SK-N-MC (cell line): ENCODE data around the gene PCDHGB2.
"Not testable (repeated sequence)": the region's sequence is repeated elsewhere in the genome, so short reads cannot be mapped to it uniquely, and the experiment has no call there.

Experiments used
- DNase-seq: peaks from one replicate; pipeline ENCODE4 v3.0.0-alpha.2; 2011; ENCODE audit warnings: low read depth, low spot score
- H3K27ac ChIP-seq: fragments of 200-600 bp; sonication (generic); 2 replicates; pipeline ENCODE4 v1.5.1; 2016; ENCODE audit warnings: mixed run types
- H3K36me3 ChIP-seq: fragments of 200-600 bp; sonication (generic); 2 replicates; pipeline ENCODE4 v1.6.1; 2017; ENCODE audit warnings: antibody characterized with exemption, low read length, mixed read lengths; ENCODE audit not compliant: insufficient read depth
- H3K4me3 ChIP-seq: fragments of 200-600 bp; sonication (generic); 2 replicates; pipeline ENCODE4 v1.5.1; 2016
- H3K9ac ChIP-seq: fragments of 200-600 bp; sonication (generic); 2 replicates; pipeline ENCODE4 v1.8.0; 2017; ENCODE audit warnings: mixed run types, mixed read lengths; ENCODE audit not compliant: insufficient read length
- H3K9me3 ChIP-seq: fragments of 200-600 bp; sonication (generic); 2 replicates; pipeline ENCODE4 v1.6.1; 2017; ENCODE audit warnings: low read depth, mild to moderate bottlenecking, antibody characterized with exemption, low read length, moderate library complexity, mixed read lengths
- EZH2 ChIP-seq: fragments of 200-600 bp; sonication (generic); IDR thresholded peaks from one replicate; pipeline ENCODE4 v1.6.1; 2017; ENCODE audit warnings: antibody characterized with exemption
- FOXP2 ChIP-seq: optimal IDR thresholded peaks from 2 replicates; pipeline ENCODE3; 2011; ENCODE audit warnings: mild to moderate bottlenecking, moderate library complexity; ENCODE audit not compliant: insufficient read depth; ENCODE audit errors: extremely low read length, control extremely low read depth
- POLR2AphosphoS5 ChIP-seq: IDR thresholded peaks from 2 replicates; pipeline ENCODE4 v1.6.1; 2012; ENCODE audit warnings: mild to moderate bottlenecking, low read depth, low read length, borderline replicate concordance

Gene PCDHGB2

DNA sequence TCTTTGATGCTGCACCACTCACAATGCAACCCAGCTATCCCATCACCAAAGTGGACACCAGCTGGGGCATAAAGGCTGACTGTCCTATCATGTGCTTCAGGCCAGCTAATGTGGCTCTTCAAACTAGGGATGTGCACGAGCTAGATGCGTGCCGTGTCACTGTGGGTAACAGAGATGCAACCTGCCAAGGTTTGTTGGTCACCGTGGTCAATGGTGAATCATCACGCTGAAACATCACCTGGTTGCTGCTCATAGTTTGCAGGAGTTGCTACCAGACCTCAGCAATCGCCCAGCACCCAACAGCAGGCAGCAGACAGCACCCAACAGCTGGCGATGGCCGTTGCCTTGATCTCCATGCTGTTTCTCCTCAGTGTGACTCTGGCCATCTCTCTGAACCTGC lies 31.6 kb upstream of the PCDHGB2 start:
- Histone ChIP-seq H3K9me3 (no peaks in the 10 kb centered on the region), H3K4me3 (no peak overlapping the region), H3K27ac (no peak overlapping the region), H3K9ac (no peak overlapping the region), H3K36me3 (no peaks in the 10 kb centered on the region)
- TF ChIP-seq FOXP2 = no peak
- TF ChIP-seq EZH2 = no peak
- TF ChIP-seq POLR2AphosphoS5 = no peak
- no peak for DNase-seq

GRCh38 chr5:141330299-141331080 lies 29.3 kb upstream of the PCDHGB2 start, which contains the start of gene PCDHGA1:
PCDHGA1 (plus strand) TSS chr5:141330514.
- H3K9me3 ChIP-seq = no peaks in the 10 kb centered on the region
- no peak within 1 kb of the TSS for H3K27ac ChIP-seq
- TF ChIP-seq EZH2 (no peak), FOXP2 (no peak), POLR2AphosphoS5 (no peak)
- H3K9ac ChIP-seq = no peak within 1 kb of the TSS
- peak within 1 kb of the TSS; percentile 41; the same call in 1 of the 2 replicates for H3K4me3 ChIP-seq
- H3K36me3 ChIP-seq = no peaks in the 10 kb centered on the region
- DNase-seq = no peak

- H3K27ac ChIP-seq, DNase-seq, H3K4me3 ChIP-seq, H3K9me3 ChIP-seq, H3K9ac ChIP-seq, H3K36me3 ChIP-seq: not testable (repeated sequence)
Measured at GRCh38 chr5:141332571-141332970, 27.2 kb upstream of the PCDHGB2 start.

DNA sequence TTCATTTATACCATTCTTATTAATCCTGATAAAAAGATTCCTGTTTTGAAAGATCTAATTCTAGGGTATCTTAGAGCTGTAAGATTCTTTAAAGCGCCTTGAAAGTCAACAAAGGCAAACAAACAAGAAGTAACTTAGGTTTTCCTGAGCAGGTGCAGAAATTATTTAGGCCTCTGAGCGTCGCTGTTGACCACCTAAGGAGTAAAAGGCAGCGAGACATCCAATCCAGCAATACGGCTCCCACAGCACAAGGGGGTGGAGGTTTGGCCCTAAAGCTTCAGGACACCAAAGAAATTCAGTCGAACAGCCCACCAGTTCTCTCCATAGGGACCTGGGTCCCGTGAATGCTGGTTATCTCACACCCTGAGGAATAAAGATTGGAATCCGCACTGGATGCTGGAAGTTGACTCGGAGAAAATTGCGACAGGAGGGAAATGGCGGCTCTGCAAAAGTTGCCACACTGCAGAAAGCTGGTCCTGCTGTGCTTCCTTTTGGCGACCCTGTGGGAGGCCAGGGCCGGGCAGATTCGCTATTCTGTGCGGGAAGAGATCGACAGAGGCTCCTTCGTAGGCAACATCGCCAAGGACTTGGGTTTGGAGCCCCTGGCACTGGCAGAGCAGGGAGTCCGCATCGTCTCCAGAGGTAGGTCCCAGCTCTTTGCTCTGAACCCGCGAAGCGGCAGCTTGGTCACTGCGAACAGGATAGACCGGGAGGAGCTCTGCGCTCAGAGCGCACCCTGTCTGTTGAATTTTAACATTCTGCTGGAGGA lies 21.1 kb upstream of the PCDHGB2 start, which contains the start of gene PCDHGA2:
PCDHGA2 (plus strand) TSS at position 223 of the 769 bp plus-strand sequence.
- TF ChIP-seq EZH2 (no peak), FOXP2 (no peak), POLR2AphosphoS5 (no peak)
- Histone ChIP-seq H3K9ac (no peak within 1 kb of the TSS), H3K27ac (no peak within 1 kb of the TSS), H3K4me3 (no peak within 1 kb of the TSS), H3K36me3 (no peaks in the 10 kb centered on the region), H3K9me3 (no peaks in the 10 kb centered on the region; the same call in 1 of the 2 replicates)
- no peak for DNase-seq

- not testable (repeated sequence) for H3K36me3 ChIP-seq, H3K9ac ChIP-seq, DNase-seq, H3K27ac ChIP-seq, H3K9me3 ChIP-seq, H3K4me3 ChIP-seq
Measured at GRCh38 chr5:141340781-141341354, 18.9 kb upstream of the PCDHGB2 start.

GRCh38 chr5:141342773-141343172 lies 17.0 kb upstream of the PCDHGB2 start:
- DNase-seq = no peak
- H3K36me3 ChIP-seq = no peaks in the 10 kb centered on the region
- H3K9ac ChIP-seq = no peak overlapping the region
- H3K27ac ChIP-seq = no peak overlapping the region
- H3K4me3 ChIP-seq = no peak overlapping the region
- no peaks in the 10 kb centered on the region for H3K9me3 ChIP-seq
- TF ChIP-seq FOXP2 = no peak
- no peak for TF ChIP-seq EZH2
- no peak for TF ChIP-seq POLR2AphosphoS5

GRCh38 chr5:141343242-141343952 lies 16.4 kb upstream of the PCDHGB2 start, which contains the start of gene PCDHGA3:
PCDHGA3 (plus strand) TSS chr5:141343829; CDS start chr5:141344034, 205 bp downstream.
- Histone ChIP-seq H3K27ac (no peak within 1 kb of the TSS), H3K4me3 (no peak within 1 kb of the TSS), H3K9me3 (no peaks in the 10 kb centered on the region), H3K9ac (no peak within 1 kb of the TSS), H3K36me3 (no peaks in the 10 kb centered on the region)
- TF ChIP-seq POLR2AphosphoS5 (no peak), EZH2 (no peak), FOXP2 (no peak)
- DNase-seq = no peak

DNA sequence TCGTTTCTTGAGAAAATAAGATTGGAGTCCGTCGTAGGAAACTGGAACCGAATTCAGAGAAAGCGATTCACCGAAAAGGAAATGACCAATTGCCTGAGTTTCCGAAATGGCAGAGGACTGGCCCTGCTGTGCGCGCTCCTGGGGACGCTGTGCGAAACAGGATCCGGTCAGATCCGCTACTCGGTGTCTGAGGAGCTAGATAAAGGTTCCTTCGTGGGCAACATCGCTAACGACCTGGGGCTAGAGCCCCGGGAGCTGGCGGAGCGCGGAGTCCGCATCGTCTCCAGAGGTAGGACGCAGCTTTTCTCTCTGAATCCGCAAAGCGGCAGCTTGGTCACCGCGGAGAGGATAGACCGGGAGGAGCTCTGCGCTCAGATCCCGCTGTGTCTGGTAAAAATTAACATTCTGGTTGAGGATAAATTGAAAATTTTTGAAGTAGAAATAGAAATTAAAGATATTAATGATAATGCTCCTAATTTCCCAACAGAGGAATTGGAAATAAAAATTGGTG lies 15.8 kb upstream of the PCDHGB2 start:
- H3K36me3 ChIP-seq = no peaks in the 10 kb centered on the region
- H3K9me3 ChIP-seq = no peaks in the 10 kb centered on the region

More for the DNA sequence above, 15.8 kb upstream of the PCDHGB2 start:
- Histone ChIP-seq H3K27ac (no peak overlapping the region), H3K4me3 (no peak overlapping the region), H3K9ac (no peak overlapping the region)
- no peak for DNase-seq
- TF ChIP-seq POLR2AphosphoS5 (no peak), FOXP2 (no peak), EZH2 (no peak)
